GM18508 (cell line): ENCODE measurements around the gene SLC46A3.
"Not testable (repeated sequence)": the region's sequence is repeated elsewhere in the genome, so short reads cannot be mapped to it uniquely, and the experiment has no call there.

Experiments used
- ATAC-seq: cut with Tn5 transposase; IDR thresholded peaks from one replicate; pipeline ENCODE4 v1.9.1; 2021; ENCODE audit warnings: moderate number of reproducible peaks; ENCODE audit not compliant: insufficient read depth, unreplicated experiment

SLC46A3 gene

DNA sequence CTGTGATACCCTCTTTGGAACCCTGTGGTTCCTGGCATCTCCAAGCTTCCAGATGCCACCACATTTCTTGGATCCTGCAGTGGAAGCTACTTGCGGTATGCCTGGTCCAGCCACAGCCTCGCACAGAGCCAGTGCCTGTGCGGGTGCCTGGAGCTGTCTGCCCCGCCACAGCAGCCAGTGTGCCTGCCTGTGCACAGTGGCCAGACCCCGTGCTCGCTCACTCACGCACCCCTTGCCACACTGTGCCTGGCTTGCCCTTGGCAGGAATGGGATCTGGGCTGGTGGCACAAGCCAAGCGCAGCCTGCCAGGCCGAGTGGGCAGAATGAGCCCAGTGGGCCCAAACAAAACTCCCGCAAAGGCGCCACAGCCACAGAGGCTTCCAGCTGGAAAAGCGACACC, 33.7 kb downstream of the SLC46A3 start:
- no peak for ATAC-seq

DNA sequence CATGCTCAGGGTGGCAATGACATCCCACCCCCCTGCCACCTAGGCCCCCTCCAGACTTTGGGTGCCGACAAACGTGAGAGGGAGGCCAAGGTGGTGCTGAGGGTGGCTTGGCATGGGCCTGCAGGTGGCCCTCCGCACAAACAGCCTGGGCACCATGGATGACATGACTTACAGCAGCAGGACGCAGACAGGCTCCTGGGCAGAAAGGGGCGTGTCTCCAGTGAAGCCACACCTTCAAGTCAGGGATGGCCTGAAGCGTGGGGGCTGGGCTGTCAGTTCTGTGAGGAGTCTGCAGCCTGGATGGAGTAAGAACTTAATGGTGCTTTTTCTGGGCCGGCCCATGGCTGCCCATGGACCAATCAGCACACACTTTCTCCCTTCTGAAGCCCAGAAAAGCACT, 34.5 kb downstream of the SLC46A3 start:
- no peak for ATAC-seq

DNA sequence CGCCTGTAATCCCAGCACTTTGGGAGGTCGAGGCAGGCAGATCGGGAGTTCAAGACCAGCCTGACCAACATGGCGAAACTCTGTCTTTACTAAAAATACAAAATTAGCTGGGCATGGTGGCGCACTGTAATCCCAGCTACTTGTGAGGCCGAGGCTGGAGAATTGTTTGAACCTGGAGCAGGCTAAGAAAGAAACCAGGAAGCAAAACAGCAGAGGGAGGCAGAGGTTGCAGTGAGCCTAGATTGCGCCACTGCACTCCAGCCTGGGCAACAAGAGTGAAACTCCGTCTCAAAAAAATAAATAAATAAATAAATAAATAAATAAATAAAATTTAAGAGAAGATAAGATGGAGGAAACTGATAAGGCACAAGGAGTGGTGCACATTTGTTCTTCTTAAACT, 35.6 kb downstream of the SLC46A3 start:
- ATAC-seq, result not testable (repeated sequence)

DNA sequence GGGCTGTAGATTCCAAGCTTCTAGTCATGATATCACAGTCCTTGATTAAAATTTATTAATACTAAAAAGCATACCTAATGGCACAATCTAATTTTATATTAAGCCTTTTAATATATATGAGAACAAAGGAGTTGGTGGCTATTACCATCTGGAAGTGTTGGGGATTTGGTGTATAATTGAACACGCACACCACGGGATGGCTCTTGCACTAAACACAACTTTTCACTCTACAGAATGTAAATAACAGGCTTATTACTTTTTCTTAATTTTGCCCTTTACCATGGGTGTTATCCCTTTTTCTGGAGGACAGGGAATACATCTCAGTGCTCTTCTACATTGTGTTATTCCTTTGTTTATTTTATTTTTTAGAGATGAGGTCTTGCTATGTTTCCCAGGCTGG, 38.2 kb downstream of the SLC46A3 start:
- no peak for ATAC-seq

DNA sequence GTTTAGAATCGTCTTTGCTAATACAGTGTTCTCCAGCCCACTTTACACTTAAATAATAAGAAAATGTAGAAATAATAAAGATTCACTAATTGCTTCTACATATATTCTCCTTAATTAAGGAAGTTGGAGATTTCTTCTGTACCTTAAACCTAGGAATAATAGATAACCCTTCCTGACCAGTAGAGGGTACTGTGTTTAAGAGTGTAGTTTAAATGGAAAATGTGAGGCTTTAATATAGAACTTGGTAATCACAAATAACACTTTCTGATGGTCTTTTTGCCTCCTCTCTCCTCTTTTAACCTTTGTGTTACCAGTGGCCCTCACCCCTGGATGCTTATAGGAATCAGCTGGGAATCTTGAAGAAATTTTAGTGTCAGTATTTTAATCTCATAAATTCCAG, 39.1 kb downstream of the SLC46A3 start:
- ATAC-seq, result no peak

DNA sequence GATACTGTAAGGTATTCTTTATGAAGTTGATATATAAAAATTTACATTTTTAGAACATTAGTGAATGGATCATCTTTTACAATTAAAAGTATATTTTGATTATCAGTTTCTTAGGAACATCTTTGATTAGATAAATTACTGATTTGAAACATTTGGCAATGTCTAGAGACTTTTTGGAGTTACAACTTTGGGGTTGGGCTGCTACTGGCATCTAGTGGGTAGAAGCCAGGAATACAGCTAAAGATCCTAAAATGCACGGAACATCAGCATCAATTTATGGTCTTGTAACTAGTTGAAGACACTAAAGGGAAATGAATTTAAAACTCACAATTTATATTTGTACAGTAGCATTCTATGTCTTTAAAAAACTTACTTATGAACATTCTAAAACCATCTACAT, 40.0 kb downstream of the SLC46A3 start:
- ATAC-seq, result no peak

DNA sequence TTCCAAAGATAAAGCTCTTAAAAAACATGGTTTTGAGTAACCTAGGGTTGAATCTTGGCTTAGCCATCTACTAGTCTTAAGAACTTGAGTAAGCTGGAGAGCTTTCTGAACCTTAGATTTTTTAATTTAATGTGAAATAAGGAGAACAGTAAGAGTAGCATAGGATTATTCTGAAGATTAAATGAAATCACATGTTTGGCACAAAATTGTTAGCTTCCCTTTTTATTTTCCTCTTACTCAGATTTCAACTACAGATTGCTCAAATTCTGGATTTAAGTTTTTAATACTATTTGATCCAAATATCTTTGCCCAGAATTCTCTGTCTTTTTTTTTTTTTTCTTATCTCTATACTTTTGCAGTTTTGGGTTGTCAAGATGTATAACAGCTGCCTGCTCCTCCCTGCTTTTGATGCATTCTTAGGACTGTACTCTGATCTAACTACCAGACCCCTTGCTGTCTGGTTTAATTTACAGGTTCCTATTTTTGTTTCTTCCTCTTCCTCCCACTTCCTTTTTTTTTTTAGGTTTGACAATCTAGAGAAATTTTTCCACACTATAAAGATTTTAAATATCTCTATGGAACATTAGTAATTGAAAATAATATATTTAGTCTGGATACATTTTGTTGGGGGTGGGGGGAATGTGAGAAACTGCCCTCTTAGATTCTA, 47.5 kb downstream of the SLC46A3 start:
- no peak for ATAC-seq

DNA sequence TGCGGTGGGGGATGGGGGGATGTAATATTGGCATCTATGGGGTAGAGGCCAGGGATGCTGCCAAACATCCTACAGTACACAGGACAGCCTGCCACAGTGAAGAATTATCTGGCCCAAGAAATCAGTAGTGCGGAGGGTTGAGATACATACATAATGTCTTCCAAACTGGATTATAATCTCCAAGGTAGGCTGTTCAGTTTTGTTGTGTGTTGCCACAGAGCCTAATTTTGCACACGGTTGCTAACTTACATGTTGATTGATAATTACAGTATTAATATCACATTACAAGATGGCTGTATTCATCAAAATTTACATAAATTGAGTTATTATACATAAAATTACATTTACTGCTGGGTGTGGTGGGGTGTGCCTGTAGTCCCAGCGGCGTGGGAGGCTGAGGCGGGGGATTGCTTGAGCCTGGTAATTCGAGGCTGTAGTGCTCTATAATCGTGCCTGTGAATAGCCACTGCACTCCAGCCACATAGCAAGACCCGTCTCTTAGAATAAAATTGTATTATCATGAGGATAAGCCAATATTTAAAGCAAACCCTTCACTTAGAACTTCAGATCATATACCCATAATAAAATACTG, 51.8 kb downstream of the SLC46A3 start:
- ATAC-seq, result no peak

DNA sequence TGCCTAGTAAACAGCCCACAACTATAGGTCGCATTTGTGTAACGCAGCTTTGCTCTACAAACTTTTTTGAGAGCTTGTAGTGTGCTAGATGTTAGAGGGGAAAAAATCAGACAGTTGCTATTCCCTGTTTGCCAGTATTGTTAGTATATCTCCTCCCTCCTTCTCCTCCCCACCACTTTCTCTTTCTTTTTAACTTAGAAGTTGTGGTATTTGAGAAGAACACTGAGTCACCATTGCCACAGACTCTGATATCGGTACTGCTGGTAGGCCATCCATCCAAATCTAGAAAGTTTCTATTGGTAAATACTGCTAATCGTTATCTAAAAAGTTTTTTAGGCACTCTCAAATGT, 59.2 kb downstream of the SLC46A3 start:
- ATAC-seq, result peak; percentile 37

DNA sequence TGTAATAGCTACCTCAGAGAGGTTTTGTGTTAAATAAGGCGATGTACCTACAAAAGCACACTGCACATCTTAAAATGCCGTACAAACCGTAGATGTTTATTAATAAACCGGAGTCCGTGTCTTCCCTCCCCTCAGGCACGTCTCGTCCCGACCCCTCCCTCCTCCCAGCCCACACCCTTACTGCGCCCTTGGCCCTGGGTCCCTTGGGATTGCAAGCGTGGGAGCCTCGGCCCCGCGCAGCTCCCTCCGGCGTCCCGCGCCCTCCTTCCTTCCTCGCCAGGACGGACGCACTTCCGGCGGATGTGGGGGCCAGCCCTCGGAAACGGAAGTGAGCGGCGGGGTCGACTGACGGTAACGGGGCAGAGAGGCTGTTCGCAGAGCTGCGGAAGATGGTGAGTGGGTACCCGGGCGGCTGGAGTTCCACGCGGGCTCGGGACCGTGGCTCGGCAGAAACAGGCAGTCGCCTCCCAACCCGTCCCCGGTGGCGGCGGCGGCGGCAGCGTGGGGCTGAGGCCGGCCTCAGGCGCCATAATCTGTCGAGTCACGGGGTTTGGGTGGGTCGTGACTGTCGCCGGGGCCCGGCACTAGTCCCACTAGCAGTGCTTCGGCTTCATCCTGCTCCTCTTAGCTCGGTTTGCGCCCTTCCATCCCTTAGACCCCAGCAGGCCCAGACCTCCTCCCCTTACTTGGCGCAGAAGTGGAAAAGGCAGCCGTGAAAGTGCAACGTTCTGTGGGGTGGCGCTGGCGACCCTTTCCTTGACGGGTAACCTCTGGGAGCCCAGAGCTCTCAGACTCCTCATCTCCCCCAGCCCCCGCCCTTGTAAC, 59.8 kb downstream of the SLC46A3 start, which contains the start of gene POMP:
POMP (plus strand) TSS at position 335 of the 825 bp plus-strand sequence; CDS start at position 390, 55 bp downstream.
- peak; percentile 37 for ATAC-seq

DNA sequence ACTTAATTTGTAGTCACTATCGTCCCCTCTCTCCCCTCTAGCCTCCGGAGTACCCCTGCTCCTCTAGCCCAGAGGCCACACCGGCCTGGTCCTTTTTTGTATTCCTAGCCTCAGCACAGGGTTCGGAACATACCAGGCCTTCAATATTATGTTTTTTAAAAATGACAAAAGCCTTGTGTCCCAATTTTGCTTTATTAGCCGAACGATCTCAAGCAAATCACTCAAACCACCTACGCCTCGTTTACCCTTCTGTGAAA, 60.3 kb downstream of the SLC46A3 start:
- peak; percentile 6 for ATAC-seq

DNA sequence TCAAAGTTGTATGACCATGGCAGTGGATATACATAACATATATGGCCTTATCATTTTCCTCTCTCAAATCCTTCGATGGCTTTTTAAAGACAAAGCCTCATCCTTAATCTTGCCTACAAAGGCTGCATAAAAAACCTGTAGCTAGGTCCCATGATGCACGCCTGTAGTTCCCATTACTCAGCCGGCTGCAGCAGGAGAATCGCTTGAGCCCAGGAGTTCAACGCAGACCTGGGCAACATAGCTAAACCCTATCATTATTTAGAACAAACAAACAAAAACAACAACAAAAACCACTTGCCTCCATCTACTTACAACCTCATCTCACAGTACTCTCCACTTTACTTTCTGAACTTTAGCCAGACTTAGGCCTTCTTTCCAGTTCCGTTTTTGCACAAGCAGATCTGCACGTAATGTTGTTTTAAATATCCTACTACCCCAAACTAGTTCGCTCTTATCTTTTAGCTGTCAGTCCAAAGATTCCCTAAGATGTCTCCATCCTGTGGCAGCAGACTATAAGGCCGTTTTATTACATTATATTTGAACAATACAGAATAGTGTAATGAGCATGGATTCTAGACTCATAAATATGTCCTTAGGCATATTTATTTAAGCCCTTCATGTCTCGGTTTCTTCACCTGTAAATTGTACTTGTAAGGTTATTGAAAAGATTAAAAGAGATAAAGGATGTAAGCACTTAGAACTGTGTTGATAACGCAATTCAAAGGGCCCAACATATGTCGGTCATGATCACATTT, 60.8 kb downstream of the SLC46A3 start:
- ATAC-seq, result no peak

DNA sequence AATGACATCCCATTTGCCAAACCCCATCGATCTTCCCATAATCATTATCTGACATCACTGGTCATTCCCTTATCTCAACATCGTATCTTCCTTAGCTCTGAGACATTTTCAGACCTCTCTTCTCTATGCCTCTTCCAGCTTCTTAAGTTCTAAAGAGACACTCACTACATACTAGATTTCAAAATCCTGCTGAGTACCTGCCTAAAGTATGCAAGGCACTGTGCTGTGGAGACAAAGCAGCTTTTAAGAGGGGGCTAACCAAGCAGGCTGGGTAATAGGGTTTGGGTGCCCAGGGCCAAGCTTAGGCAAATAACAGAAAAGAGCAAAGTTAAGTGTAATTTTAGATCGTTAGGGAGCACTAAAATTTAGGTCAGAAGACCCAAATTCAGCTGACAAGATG, 63.2 kb downstream of the SLC46A3 start:
- no peak for ATAC-seq

DNA sequence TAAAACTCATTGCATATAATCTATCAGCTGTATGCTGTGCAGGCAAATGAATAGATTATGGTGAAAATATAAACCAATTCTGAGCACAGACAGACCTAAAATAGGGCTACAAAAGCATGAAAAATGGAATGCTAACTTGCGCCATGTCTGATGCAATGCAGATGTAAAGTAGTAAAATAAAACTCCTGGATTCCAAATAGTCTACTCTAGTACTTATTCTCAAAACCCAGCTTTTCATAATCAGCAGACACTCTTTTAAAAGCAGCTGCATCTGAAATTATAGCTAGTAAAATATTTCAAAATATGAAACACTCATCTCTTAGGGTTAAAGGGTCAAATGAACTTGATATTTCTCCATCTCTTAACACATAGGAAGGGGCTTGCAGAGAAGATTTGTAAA, 64.5 kb downstream of the SLC46A3 start:
- ATAC-seq, result no peak

DNA sequence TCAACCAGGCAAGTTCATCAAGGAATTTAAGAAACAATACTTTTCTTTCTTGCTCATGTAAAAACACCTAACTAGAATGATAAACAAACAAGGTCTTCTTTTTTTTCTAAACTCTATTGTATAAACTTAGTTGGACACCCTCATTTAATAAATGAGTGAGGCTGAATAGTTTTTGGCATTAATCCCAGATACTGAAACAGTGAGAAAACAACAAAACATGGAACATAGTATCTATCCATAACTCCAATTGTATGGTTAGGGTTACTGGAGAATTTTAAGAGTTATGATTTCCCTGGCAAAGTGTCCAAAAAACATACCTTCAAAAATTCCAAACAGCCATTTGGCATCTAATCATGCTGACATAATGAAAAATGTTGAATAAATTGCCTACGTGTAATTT, 65.7 kb downstream of the SLC46A3 start:
- no peak for ATAC-seq

DNA sequence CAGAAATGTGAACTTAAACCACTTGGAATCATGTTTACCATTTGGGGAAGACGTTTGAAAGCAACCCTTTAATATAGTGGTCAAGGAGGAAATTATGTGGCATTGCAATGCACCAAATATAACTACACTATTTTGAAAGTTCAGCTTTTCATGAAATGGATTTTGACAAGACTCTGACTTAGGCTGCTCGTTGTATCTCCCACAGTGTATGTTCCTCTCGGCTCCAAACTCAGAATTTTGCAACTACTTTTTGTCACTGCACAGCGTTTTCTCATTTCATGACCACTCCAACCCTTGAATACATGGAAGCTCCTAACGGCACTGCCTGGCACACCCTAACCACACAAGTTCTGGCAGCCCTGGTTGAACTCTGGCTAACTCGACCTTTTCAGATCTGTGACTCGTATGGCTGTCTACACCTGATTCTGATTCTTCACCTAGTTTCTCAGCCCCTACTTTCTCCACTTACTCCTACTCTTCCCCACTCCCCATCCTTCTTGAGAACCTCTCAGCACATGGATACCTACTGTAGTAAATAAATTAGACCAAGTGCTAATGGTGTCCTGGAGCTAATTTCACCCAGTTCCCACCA, 66.9 kb downstream of the SLC46A3 start:
- ATAC-seq, result no peak

DNA sequence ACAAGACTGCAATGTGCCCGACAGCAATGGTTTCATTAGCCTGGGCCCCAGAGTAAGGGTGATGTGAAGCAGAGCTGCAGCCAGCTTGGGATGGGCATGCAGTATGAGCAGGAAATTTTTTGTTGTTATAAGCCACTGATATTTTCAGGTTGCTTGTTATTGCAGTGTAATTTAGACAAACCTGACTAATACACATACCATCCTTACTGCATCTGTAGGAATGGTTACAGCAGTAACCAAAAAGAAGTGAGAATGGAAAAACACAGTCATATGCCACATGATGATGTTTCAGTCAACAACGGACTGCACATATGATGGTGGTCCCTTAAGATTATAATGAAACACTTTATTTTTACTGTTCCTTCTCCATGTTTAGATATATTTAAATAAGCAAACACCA, 68.5 kb downstream of the SLC46A3 start:
- ATAC-seq, result no peak
